Embryonic facial prominence (tissue), 1 donor: ENCODE measurements around the gene EPHA8.

Source experiments
- DNase-seq: peaks from one replicate; pipeline ENCODE4 v3.0.0-alpha.2; 2016; ENCODE audit errors: extremely low spot score

EPHA8 gene

DNA sequence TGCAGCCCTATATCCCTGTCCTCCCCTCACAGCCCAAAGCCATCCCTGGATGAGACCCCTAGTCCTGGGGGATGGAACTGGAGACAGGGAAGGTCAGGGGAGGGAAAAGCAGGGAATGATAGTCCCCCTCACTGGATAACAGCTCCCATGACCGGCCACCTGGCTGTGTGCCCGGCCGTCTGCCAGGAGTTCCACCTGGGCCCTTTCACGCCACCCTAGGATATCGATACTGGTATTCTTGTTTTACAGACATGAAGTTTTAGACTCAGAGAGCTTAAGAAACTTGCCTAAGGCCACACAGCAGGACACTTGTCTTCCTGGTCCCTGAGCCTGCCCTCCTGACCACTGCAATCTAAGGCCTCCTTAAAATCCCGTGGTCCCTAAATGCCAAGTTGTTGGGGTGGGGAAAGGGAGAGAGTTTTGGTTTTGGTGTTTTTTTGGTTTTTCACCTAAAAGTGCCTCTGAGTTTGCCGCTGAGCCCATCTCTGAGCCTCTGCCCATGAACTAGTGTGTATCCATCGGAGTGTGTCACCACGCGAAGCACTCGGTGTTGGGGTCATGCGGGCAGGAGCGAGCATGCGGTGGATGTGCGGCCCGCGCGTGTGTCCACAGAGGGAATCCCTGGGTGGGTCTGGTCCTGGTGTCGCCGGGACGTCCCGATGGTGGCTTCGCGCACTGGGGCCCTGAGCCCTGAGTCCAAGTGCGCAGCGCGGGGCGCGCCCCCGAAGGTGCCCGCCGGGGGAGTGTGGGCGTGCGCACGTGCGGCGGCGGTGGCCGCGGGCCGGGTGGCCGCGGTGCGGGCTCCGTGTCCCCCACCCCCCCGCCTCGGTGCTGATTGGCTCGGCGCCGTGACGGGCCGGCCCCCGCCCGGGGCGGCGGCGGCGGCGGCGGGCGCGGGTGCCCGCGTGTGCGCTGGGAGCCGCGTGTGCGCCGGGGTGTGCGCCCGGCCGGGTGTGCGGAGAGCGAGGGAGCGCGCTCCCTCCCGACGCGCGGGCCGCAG lies at the start of gene EPHA8:
Gene EPHA8, plus strand, starts transcription at position 906 of the 1,000 bp plus-strand sequence. CDS start 147 bp downstream, outside the sequence.
- no peak for DNase-seq

DNA sequence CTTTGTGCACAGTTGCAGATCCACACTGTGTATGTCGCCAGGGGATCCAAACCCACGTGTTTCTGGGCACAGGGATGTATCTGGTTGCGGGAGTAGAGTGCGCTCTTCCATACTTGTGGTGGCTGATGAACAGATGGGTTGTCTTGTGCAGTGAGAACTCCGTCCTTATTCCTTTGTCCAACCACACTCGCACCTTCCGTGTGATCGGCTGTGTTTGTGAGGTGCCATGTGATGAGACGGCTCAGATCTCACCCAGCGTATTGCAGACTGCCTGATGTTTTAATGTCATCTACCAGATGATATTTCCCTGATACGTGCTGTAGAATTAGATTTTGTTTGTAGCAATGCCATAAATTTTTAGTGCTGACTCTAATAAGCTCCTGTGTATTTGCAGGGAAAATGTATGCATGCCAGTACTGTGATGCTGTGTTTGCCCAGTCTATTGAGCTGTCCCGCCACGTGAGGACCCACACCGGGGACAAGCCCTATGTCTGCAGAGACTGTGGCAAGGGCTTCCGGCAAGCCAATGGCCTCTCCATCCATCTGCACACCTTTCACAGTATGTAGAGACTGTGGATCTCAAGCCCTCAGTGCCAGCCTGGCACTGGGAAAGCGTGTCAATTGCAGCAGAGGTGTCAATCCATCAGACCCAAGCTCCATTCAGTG lies 46.2 kb upstream of the EPHA8 start:
- no peak for DNase-seq

GRCh38 chr1:22517956-22518355 lies 45.3 kb upstream of the EPHA8 start:
- no peak for DNase-seq

DNA sequence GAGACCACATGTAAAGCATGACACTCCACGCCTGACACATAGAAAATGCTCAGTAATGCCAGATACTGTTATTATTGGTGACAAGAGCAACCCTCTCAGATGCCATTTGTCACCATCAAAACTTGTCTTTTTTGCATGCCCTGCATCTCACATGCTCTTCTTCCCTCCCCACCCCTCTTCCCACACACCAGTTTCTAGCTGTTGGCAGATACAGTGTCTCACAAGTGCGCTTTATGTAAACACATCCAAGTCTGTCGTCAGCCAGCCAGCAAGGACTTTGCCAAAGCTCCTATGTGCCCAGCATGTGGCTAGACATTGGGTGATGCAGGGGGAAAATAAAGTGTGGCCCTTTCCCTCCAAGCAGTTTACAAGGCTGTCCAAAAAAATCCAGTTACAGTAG lies 44.9 kb upstream of the EPHA8 start:
- DNase-seq, result no peak

- no peak for DNase-seq
These were observed 42.4 kb upstream of the EPHA8 start for GRCh38 chr1:22520871-22521270.

- no peak for DNase-seq
These were observed 41.6 kb upstream of the EPHA8 start for GRCh38 chr1:22521692-22522091.

DNA sequence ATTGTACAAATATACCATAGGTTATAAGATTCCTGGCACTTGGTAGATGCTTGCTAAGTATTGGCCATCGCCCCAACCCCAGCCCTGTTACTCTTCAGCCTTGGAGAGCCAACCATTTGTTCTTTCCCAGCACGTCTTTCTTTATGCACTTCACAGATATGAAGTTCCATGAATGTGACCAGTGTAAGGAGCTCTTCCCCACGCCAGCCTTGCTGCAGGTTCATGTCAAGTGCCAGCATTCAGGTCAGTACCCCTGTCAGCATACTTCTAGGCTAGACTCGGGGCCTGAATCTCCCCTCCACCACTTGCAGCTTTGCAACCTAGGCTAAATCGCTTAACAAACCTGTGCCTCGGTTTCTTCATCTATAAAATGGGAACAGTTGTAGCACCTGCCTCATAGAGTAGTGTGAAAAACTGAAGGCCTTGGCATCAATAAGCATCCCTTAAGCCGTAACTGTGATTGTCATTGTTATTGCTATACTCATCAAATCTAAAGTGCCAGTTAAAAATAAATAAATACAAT lies 41.0 kb upstream of the EPHA8 start:
- no peak for DNase-seq

DNA sequence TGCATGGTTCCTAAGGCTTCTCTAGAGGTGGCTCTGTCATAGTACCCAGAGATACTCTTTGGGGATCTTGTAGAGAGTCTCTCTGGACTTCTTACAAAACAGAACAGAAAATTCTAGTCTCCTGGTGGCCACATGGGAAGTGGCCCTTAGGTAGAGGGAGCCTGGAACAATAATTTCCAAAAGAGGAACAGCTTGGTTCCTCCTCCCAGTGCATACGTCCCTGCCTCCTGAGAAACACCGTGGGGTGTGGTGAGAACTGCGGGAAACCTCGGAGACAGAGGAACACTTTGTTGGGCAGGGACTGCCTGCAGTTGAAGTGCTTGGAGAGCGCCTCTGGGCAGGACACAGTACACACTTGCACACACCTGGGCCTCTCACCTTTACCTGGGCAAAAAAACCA lies 38.8 kb upstream of the EPHA8 start:
- no peak for DNase-seq

- no peak for DNase-seq
These were observed 38.1 kb upstream of the EPHA8 start for GRCh38 chr1:22525211-22525610.

DNA sequence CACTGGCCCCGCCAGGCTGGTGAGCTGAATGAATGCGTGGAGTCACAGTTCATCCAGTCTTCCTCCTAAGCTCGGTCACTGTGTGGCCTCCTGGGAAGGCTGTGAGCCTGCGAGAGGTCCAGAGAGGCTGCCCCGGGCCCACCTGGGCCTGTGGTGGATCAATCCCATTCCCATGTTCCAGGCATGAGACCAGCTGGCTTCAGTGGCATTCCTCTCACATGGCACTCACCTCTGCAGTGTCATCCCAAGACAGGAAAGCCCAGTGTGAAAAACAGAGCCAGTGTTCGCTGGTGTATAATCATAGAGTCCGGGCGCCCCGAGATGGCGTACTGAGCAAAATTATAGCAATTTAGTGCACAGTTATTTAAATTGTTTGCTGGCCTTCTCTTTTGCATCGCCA lies 37.6 kb upstream of the EPHA8 start:
- DNase-seq, result no peak

- DNase-seq, result no peak
These were observed 37.2 kb upstream of the EPHA8 start for GRCh38 chr1:22526098-22526497.

DNA sequence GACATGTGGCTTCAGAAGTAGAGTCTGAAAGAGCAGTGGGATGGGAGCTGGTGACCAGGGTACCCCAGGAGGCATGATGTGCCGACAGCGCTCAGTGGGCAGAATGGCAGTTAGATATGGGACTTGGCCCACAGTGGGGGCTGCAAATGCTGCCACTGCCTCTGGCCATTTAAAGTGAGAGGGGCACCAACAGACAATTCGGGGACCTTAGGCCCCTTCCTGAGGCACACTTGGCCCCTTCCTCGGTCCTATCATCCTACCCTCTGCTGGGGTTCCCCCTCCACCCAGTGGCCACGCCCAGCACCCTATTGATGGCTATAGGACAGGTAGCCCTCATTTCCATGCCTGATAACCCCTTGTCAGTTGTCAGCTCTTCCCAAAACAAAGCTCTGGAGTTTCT lies 36.6 kb upstream of the EPHA8 start:
- no peak for DNase-seq

GRCh38 chr1:22527122-22527521 lies 36.2 kb upstream of the EPHA8 start:
- no peak for DNase-seq

DNA sequence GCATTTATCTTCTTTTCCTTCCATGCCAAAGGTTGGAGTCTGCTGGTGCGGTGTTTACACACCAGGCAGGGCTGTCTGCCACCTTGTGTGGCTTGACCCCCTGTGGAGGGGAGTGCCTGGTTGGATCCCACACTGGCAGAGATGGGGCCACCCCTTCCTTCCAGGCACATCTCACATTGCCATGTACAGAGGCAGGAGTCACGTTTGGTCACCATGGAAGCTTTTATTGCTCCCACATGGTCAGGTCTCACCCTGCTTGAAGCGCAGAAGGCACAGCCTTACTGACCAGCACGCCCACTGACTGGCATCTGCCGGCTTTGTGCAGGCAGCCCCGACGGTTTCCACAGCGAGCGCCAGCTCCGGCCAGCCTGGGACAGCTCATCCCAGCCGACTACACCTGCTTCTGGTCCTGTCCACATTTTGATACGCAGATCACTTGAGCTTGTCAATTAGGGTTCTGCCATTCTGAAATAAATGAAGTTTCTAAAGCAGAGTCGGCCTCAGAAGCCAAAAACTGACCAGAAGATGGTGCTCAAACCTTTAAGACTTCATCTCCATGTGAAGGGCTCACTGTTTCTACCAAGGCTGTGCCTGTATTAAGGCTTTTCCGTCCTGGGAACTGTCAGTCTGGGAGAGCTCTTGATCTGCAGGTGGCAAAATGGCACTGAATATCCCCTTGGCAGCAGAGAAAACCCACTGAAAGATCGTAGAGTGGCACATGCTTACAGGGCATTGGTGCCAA lies 35.6 kb upstream of the EPHA8 start:
- no peak for DNase-seq

- DNase-seq, result no peak
These were observed 34.8 kb upstream of the EPHA8 start for GRCh38 chr1:22528451-22528850.

DNA sequence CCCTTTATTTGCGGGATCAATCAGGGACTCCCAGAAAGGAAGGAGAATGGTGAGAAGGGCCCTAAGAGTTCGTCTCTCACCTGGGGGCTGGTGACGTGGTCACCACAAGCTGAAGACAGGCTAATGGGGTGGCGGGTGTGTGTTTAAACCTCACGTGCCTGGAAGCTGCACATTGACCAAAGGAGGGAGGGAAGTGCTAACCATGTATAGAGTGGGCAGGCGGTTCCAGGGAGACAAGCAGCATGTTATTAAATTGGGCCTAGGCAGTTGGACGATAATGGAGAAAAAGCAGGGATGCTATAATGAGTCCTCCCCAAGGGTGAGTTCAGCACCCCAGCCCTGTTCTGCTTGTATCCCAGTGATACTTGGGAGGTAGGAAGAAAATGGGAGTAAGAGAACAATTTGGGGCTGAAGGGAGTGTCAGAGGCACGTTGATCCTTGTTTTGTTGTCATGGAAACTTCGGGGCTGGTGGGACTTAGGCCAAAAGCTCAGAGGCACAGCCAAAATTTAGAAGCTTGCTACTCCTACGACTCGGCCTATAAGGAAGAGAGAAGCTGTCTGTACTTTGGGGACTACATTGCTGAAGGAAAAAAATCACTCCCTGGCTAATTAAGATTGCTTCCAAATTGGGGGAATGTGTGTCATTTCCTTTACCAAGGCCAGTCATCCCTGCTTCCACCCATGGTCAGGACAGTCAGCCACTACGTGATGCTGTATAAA lies 33.2 kb upstream of the EPHA8 start:
- peak; percentile 55 for DNase-seq

DNA sequence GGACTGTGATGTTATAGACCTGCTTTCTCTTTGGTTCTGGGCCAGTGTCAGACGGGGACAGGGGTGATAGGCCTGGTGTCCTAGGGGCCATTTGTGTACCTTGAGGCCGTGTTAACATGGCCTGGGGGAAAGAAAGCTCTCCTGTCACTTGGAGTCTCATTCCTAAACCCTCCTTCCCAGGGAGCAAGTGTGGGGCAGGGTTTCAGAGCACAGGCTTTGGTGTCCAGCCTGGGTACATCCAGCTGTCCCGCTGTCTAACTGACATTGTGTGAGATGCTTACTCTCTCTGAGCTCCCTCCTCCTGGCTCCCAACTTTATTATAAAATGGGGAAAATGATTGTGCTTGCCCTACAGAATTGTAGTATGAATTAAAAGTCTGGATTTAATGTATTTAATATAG lies 32.6 kb upstream of the EPHA8 start:
- DNase-seq, result no peak

GRCh38 chr1:22531251-22531650 lies 32.0 kb upstream of the EPHA8 start:
- DNase-seq, result no peak

DNA sequence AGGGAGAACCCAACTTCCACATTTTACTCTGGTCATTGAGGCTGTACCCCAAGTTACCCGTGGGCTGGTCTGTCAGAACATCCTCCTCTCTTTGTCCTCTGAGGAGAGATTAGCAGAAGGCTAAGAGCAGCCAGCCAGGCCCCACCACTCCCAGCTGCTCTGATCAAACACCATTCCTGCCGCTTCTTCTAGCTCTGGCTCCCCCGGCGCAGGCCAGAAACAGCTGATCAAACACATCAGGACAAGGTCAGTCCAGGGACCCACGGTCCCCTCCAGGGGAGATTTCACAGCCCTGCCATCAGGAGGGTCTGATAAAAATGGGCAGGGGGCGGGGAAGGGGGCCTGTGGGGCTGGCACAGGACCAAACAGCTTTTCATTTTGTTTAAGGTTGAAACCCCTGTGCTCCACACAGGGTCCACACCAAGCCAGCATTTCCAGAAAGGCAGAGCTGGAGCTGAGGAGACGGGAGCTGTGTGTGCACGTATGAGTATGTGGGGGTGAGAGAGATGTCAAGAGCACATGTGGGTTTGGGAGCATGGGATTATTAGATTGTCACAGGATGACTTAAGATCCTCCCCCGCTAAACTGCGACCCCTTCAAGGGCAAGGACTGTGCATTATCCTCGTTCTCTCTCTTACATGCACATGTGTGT lies 29.9 kb upstream of the EPHA8 start:
- DNase-seq, result no peak

DNA sequence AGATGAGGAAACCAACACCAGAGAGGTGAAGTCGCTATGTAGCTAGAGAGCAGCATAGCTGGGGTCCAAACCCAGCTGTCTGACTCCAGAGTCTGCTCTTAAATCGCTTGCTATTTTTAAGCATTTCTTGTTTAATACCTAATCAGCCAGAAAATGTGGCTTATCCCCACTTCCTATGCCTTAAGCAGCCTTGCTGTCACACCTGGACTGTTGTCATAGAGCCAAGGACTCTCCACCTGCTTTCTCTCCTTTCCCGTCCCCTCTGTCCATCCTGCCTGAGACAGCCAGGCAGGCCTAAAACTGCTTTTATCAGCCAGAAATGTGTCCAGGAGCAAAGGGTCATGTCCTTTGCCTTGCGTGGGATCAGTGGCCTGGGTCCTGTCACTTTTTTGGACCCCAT lies 28.3 kb upstream of the EPHA8 start:
- no peak for DNase-seq

DNA sequence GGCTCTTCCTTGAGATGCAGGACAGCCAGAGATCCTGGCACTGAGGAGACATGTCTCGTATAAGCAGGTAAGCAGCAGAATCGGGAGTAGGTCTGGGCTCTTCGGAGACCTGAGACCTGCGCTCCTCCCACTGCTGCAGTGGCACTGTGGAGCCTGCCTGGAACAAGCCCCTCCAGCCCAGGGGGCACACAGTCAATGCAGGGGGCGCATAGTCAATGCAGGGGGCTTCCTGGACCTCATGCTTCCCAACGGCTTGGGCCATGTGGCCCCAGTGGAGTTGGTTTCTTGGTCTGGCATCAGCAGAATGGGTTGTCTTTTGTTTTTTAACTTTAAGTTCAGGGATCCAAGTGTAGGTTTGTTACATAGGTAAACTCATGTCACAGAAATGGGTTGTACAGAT lies 27.9 kb upstream of the EPHA8 start:
- DNase-seq, result no peak
